Measurements from ENCODE around the gene ITSN2.

DNA sequence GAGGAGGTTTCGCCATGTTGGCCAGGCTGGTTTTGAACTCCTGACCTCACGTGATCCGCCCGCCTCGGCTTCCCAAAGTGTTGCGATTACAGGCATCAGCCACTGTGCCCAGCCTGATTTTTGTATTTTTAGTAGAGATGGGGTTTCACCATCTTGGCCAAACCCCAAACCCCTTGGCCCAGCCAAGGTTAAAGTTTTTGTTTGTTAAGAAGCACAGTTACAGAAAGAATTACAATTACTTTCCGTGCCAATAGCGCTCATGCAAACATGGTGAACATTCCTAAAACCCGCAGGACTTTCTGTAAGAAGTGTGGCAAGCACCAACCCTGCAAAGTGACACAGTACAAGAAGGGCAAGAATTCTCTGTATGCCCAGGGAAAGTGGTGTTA, 26.1 kb downstream of the ITSN2 start:
- TF ChIP-seq, protein P1, sequence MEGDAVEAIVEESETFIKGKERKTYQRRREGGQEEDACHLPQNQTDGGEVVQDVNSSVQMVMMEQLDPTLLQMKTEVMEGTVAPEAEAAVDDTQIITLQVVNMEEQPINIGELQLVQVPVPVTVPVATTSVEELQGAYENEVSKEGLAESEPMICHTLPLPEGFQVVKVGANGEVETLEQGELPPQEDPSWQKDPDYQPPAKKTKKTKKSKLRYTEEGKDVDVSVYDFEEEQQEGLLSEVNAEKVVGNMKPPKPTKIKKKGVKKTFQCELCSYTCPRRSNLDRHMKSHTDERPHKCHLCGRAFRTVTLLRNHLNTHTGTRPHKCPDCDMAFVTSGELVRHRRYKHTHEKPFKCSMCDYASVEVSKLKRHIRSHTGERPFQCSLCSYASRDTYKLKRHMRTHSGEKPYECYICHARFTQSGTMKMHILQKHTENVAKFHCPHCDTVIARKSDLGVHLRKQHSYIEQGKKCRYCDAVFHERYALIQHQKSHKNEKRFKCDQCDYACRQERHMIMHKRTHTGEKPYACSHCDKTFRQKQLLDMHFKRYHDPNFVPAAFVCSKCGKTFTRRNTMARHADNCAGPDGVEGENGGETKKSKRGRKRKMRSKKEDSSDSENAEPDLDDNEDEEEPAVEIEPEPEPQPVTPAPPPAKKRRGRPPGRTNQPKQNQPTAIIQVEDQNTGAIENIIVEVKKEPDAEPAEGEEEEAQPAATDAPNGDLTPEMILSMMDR (IDR thresholded peaks at IDR 0.05): no peak
- no peak for TF ChIP-seq POLR2A (IDR thresholded peaks at IDR 0.05)

Data from right lobe of liver (tissue), 4 donors.